Memory B cell (primary cell): ENCODE measurements around the gene HIVEP3.

ENCODE experiments used
- ATAC-seq: fragments of 150-1000 bp; cut with Tn5 transposase; 2 replicates; pipeline ENCODE4 v1.10.0; 2021; ENCODE audit warnings: low read depth, mild to moderate bottlenecking, moderate library complexity
- DNase-seq, 2 donors: peaks; one replicate each; pipeline ENCODE4 v3.0.0; 2022; ENCODE audit warnings: low spot score in 2 of 2
- H3K27ac Mint-ChIP-seq: one replicate; pipeline ENCODE4 v1.8.0; 2022; ENCODE audit warnings: mild to moderate bottlenecking, moderate library complexity, mixed read lengths
- H3K27me3 Mint-ChIP-seq: one replicate; pipeline ENCODE4 v1.8.0; 2022; ENCODE audit warnings: mixed read lengths
- H3K36me3 Mint-ChIP-seq: one replicate; pipeline ENCODE4 v1.8.0; 2022; ENCODE audit warnings: mild to moderate bottlenecking, mixed read lengths
- H3K4me1 Mint-ChIP-seq: one replicate; pipeline ENCODE4 v1.8.0; 2022; ENCODE audit warnings: mixed read lengths
- H3K4me3 Mint-ChIP-seq: one replicate; pipeline ENCODE4 v1.8.0; 2022; ENCODE audit warnings: mild to moderate bottlenecking, moderate library complexity, mixed read lengths
- H3K9me3 Mint-ChIP-seq: one replicate; pipeline ENCODE4 v1.8.0; 2022; ENCODE audit warnings: mixed read lengths

Gene HIVEP3

DNA sequence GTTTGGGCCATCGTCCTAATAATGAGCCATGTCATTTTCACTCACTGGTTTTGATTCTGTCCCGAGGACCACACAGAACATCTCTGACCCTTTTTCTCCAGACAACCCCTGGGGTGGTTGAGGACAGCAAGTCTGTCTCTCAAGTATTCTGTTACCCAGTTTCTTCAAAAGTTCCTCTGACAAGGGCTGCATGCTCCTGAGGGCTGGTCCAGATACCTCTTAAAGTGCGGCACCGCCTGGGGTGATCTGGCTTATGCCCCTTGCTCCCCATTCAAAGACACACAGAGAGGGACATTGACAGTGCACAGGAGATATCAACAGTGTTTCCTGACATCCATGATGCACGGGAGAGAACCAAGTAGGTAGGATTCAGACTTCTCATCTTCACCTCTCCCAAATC lies 301.4 kb downstream of the HIVEP3 start:
- Mint-ChIP-seq H3K27ac (no peak overlapping the region), H3K36me3 (peaks cover 12% of the 10 kb centered on the region), H3K9me3 (no peaks in the 10 kb centered on the region), H3K4me3 (no peak overlapping the region), H3K4me1 (peaks cover 18% of the 10 kb centered on the region), H3K27me3 (no peaks in the 10 kb centered on the region)
- DNase-seq, result no peak
- no peak for ATAC-seq

DNA sequence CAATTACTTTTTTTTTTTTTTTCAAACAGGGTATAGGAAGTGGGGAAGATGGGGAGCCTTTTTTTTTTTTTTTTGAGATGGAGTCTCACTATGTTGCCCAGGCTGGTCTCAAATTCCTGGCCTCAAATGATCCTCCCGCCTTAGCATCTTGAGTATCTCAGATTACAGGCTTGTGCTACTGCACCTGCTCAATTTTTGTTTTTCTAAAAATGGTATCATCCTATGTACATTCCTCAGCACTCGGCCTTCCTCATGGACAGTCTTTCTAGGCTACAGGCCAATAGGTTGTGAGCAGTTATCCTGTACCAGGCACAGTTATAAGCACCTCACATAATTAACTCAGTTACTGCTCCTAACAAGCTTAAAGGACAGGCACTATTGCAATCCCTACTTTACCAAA lies 302.2 kb downstream of the HIVEP3 start:
- Mint-ChIP-seq H3K27me3 (no peaks in the 10 kb centered on the region), H3K27ac (no peak overlapping the region), H3K36me3 (peaks cover 12% of the 10 kb centered on the region), H3K4me1 (peaks cover 14% of the 10 kb centered on the region), H3K9me3 (no peaks in the 10 kb centered on the region), H3K4me3 (no peak overlapping the region)
- DNase-seq (no peak), ATAC-seq (no peak)

DNA sequence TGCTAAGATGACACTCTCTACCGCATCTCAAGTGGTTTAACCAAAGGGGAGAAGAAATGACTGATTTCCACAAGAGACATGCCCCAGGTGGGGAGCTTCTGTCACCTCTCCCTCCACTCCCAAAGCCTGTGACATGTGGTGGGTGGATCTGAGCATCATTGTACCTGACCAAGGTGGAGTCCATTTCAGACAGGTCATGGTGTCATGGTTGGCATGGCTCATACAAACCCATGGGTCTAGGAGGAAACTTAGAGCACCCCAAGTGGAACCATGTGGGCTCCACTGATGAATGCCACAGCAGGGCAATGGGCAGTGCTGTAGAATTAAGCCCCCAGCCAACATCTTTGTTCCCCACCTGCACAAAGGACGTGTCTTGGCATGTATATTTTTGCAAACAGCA lies 302.7 kb downstream of the HIVEP3 start:
- H3K27me3 Mint-ChIP-seq, result no peaks in the 10 kb centered on the region
- ATAC-seq (no peak), DNase-seq (no peak)
- H3K36me3 Mint-ChIP-seq, result peaks cover 11% of the 10 kb centered on the region
- H3K9me3 Mint-ChIP-seq, result no peaks in the 10 kb centered on the region
- H3K27ac Mint-ChIP-seq, result no peak overlapping the region
- peaks cover 11% of the 10 kb centered on the region for H3K4me1 Mint-ChIP-seq
- H3K4me3 Mint-ChIP-seq, result no peak overlapping the region

DNA sequence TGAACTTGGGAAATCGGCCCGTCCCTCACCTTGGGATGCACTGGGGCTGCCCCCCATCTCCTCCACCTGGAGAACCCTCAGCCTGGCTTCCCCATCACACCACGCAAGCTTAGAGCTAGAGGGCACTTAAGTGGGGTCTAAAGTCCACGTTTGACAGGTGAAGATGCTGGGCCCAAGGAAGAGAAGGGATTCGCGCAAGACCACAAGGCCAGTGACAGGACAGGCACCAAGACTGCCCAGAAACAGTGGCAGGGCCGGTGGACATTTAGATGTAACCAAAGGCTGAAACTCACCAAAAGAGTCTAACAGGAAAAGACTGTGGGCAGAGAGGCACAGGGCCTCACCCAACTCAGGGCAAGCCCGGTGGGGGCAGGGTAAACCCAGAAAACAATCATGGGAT lies 303.4 kb downstream of the HIVEP3 start:
- DNase-seq (no peak), ATAC-seq (no peak)
- Mint-ChIP-seq H3K36me3 (peaks cover 11% of the 10 kb centered on the region), H3K27me3 (no peaks in the 10 kb centered on the region), H3K4me1 (peaks cover 7% of the 10 kb centered on the region), H3K27ac (no peak overlapping the region), H3K9me3 (no peaks in the 10 kb centered on the region), H3K4me3 (no peak overlapping the region)

- H3K36me3 Mint-ChIP-seq, result peaks cover 14% of the 10 kb centered on the region
- no peak overlapping the region for H3K4me3 Mint-ChIP-seq
- no peaks in the 10 kb centered on the region for H3K27me3 Mint-ChIP-seq
- H3K9me3 Mint-ChIP-seq, result no peaks in the 10 kb centered on the region
- no peak overlapping the region for H3K27ac Mint-ChIP-seq
- peaks cover 10% of the 10 kb centered on the region for H3K4me1 Mint-ChIP-seq
- DNase-seq (no peak), ATAC-seq (no peak)
Observed at GRCh38 chr1:41614818-41615217, 303.9 kb downstream of the HIVEP3 start.

GRCh38 chr1:41613689-41614574 lies 304.8 kb downstream of the HIVEP3 start:
- H3K27me3 Mint-ChIP-seq, result no peaks in the 10 kb centered on the region
- peaks cover 10% of the 10 kb centered on the region for H3K36me3 Mint-ChIP-seq
- DNase-seq (peak in 1 of 2 donors; percentile 8), ATAC-seq (no peak)
- no peaks in the 10 kb centered on the region for H3K9me3 Mint-ChIP-seq
- no peak overlapping the region for H3K27ac Mint-ChIP-seq
- no peak overlapping the region for H3K4me3 Mint-ChIP-seq
- peaks cover 13% of the 10 kb centered on the region for H3K4me1 Mint-ChIP-seq

GRCh38 chr1:41612953-41613352 lies 305.8 kb downstream of the HIVEP3 start:
- H3K36me3 Mint-ChIP-seq, result peaks cover 10% of the 10 kb centered on the region
- DNase-seq, result no peak
- H3K9me3 Mint-ChIP-seq, result no peaks in the 10 kb centered on the region
- no peaks in the 10 kb centered on the region for H3K27me3 Mint-ChIP-seq
- H3K4me1 Mint-ChIP-seq, result peaks cover 13% of the 10 kb centered on the region
- H3K4me3 Mint-ChIP-seq, result no peak overlapping the region
- no peak overlapping the region for H3K27ac Mint-ChIP-seq
- no peak for ATAC-seq

GRCh38 chr1:41611932-41612450 lies 306.7 kb downstream of the HIVEP3 start:
- no peak overlapping the region for H3K4me3 Mint-ChIP-seq
- no peaks in the 10 kb centered on the region for H3K27me3 Mint-ChIP-seq
- peaks cover 17% of the 10 kb centered on the region for H3K36me3 Mint-ChIP-seq
- DNase-seq (no peak), ATAC-seq (no peak)
- peaks cover 13% of the 10 kb centered on the region for H3K4me1 Mint-ChIP-seq
- H3K27ac Mint-ChIP-seq, result no peak overlapping the region
- no peaks in the 10 kb centered on the region for H3K9me3 Mint-ChIP-seq

DNA sequence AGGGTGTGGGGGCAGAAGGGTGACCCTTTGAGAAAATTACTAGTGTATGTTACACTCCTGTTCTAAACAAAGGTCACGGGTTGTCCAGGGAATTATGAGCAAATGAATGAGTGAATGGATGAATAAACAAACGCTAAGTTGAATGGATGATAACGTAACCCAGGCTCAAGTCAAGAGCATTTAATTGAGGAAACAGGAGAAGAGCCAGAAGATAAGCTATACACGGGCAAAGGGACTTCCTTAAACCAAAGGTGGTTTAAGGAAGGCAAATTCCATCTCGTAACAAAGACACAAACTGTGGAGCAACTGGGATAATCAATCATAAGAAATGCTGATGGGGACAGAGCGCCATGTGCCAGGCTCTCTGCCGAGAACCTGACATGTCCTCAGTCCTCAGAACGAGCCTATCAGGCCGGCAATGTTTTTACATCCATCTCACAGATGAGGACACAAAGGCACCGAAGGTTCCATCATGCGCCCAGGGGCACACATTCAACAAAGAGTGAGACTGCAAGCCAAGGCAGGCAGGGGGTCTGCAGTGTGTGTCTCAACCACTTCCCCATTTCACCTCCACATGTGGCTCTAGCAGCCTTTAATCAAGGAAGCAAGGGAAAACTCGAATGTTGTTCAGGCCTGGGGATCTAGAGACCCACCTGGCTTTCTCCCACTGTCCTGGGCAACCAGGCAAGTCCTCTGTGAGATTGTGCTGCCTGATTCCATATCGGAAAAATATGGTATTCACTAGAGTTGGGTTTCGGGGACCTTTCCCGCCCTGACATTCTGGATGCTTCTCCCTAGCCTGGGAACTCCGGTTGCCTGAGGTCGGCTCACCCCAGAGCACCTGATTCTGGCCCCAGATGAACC lies 307.4 kb downstream of the HIVEP3 start:
- Mint-ChIP-seq H3K27me3 (no peaks in the 10 kb centered on the region), H3K27ac (no peak overlapping the region), H3K4me1 (peaks cover 13% of the 10 kb centered on the region), H3K9me3 (no peaks in the 10 kb centered on the region), H3K4me3 (no peak overlapping the region), H3K36me3 (peaks cover 17% of the 10 kb centered on the region)
- DNase-seq, result no peak
- no peak for ATAC-seq

DNA sequence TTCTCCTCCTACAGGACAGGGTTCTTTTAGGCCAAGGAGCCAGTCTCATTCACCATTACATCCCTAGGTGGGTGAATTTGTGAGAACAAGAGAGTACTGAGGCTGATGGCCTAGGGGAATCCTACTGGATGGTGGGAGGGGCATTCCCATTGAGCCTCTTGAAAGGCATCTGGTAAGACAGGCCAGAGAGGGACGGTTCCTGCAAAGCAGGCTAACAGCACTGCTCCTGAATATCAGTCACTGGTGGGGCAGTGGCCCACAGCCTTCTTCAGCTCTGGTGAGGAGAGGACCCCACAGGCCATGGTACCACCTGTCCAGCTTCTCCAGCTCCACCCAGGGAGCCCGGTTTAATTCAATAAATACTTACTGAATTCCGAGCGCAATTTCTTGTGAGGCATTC lies 308.4 kb downstream of the HIVEP3 start:
- no peak overlapping the region for H3K4me3 Mint-ChIP-seq
- peak overlapping the region; percentile 28 for H3K27ac Mint-ChIP-seq
- no peak for DNase-seq
- ATAC-seq, result no peak
- no peaks in the 10 kb centered on the region for H3K27me3 Mint-ChIP-seq
- no peaks in the 10 kb centered on the region for H3K9me3 Mint-ChIP-seq
- peaks cover 14% of the 10 kb centered on the region for H3K4me1 Mint-ChIP-seq
- peaks cover 13% of the 10 kb centered on the region for H3K36me3 Mint-ChIP-seq

- DNase-seq, result no peak
- peak overlapping the region; percentile 28 for H3K27ac Mint-ChIP-seq
- peaks cover 13% of the 10 kb centered on the region for H3K4me1 Mint-ChIP-seq
- peaks cover 11% of the 10 kb centered on the region for H3K36me3 Mint-ChIP-seq
- H3K4me3 Mint-ChIP-seq, result no peak overlapping the region
- no peaks in the 10 kb centered on the region for H3K9me3 Mint-ChIP-seq
- H3K27me3 Mint-ChIP-seq, result no peaks in the 10 kb centered on the region
- no peak for ATAC-seq
Observed at GRCh38 chr1:41609166-41609883, 309.4 kb downstream of the HIVEP3 start.

DNA sequence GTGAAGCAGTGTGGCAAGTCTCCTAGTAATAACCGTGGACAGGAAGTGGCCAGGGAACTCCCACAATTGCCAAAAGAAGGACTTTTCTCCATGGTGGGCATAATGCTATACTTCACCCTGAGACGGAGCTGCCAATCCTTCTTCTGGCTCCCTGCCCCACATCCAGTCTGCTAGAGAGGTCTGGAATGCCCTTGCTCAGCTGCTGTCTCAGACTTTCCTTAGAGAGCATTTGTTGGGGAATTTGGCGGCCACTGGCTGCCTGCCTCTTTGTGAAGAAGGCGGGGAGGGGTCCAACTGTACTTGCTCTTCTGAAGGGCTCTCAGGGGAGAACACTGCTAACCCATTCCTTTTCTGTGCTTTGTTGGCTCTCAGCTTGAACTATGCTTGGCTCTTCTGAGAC lies 310.5 kb downstream of the HIVEP3 start:
- Mint-ChIP-seq H3K9me3 (no peaks in the 10 kb centered on the region), H3K27ac (no peak overlapping the region), H3K27me3 (no peaks in the 10 kb centered on the region), H3K4me3 (no peak overlapping the region), H3K4me1 (peaks cover 13% of the 10 kb centered on the region), H3K36me3 (peaks cover 11% of the 10 kb centered on the region)
- no peak for DNase-seq
- ATAC-seq, result no peak

DNA sequence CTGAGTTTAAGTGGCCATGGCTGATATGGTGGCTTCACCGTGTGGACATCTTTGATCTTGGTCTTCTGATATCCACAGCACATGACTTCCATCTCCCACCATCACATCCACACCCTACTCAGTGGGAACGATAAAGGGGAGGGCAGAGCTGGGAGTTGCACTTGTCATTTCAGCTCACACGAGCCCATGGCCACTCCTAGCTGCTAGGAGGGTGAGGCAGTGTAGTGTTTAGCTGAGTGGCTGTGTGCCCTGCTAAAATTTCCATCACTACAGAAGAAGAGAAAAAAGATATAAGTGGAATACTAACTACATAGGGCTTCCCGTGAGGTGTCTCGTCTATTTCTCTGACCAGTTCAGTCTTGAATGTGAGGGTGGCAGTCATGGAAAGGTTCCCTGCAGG lies 310.9 kb downstream of the HIVEP3 start:
- Mint-ChIP-seq H3K27me3 (no peaks in the 10 kb centered on the region), H3K36me3 (peaks cover 11% of the 10 kb centered on the region), H3K4me1 (peaks cover 13% of the 10 kb centered on the region), H3K4me3 (no peak overlapping the region), H3K27ac (no peak overlapping the region), H3K9me3 (no peaks in the 10 kb centered on the region)
- DNase-seq (no peak), ATAC-seq (no peak)

DNA sequence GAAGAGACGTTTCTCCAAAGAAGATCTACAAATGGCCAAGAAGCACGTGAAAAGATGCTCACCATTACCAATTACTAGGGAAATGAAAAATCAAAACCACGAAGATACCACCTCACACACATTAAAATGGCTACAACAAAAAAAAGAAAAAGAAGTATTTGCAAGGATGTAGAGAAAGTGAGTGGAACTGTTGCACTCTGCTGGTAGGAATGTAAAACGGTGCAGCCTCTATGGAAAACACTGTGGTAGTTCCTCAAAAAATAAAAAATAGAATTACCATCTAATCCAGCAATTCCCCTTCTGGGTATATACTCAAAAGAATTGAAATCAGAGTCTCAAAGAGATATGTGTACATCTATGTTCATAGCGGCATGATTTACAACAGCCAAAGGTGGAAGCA lies 318.8 kb downstream of the HIVEP3 start:
- H3K4me1 Mint-ChIP-seq, result peaks cover 14% of the 10 kb centered on the region
- ATAC-seq (no peak), DNase-seq (no peak)
- peaks cover 6% of the 10 kb centered on the region for H3K36me3 Mint-ChIP-seq
- peaks cover 3% of the 10 kb centered on the region for H3K9me3 Mint-ChIP-seq
- no peak overlapping the region for H3K27ac Mint-ChIP-seq
- no peak overlapping the region for H3K4me3 Mint-ChIP-seq
- no peaks in the 10 kb centered on the region for H3K27me3 Mint-ChIP-seq
